Measurements from ENCODE around the gene SLC2A10. TPM values are rescaled to one million over a fixed set of nuclear protein-coding genes. Genes with fewer than 3 reads are reported as not detected.

SLC2A10 gene
- polyA plus RNA-seq, 3 donors: not detected

DNA sequence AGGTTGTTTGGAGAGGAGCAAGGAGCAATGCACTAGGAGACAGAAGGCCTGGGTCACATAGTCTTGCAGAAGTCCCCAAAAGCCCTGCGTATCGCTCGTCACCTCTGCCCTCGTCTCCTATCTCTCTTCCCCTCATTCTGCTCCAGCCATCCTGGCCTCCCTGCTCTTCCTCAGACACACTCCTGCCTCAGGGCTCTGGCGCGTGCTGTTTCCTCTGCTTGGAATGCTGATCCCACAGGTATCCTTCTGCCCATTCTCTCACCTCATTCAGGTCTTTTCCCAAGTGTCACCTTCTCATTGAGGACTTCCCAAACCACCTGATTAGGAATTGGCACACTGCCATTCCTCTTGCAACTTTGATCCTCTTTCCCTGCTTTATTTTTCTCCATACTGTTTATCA, 9.0 kb upstream of the SLC2A10 start:
- H3K4me3 ChIP-seq (replicated peaks in 1 of 3; ENCODE audit: low read depth in 2 of 3, low read length in 3 of 3): no peak overlapping the region
- peaks cover 6% of the 10 kb centered on the region for H3K4me1 Mint-ChIP-seq
- H3K4me3 Mint-ChIP-seq: peak overlapping the region in 1 of 2 donors; percentile 11
- intact Hi-C loops (cut with micrococcal nuclease): no loop called here
- no peak overlapping the region for H3K4me2 ChIP-seq (replicated peaks; ENCODE audit: extremely low read depth, low read length, poor library complexity, severe bottlenecking)
- no peak for DNase-seq
- no peaks in the 10 kb centered on the region for H3K36me3 ChIP-seq (replicated peaks in 1 of 2; ENCODE audit: control insufficient read depth in 1 of 2, insufficient read depth in 2 of 2, low read length in 2 of 2)
- H3K27ac ChIP-seq (ENCODE audit: low read depth in 1 of 2, low read length in 2 of 2): no peak overlapping the region
- no peak overlapping the region for H3K27ac Mint-ChIP-seq
- peaks cover 0 to 4% (median 3%) of the 10 kb centered on the region in 7 donors for H3K9me3 Mint-ChIP-seq
- no peak overlapping the region for H2AFZ ChIP-seq (ENCODE audit: insufficient read depth, low read depth, low read length, poor library complexity, severe bottlenecking)
- WGBS (ENCODE audit: insufficient coverage): 98% methylated on average over 6 of the region's 6 CpGs
- no peaks in the 10 kb centered on the region for H3K79me2 ChIP-seq (ENCODE audit: insufficient read depth, low read length)
- H3K36me3 Mint-ChIP-seq: no peaks in the 10 kb centered on the region
- H3K27me3 Mint-ChIP-seq (ENCODE audit: low read depth in 3 of 3): peaks cover 0 to 3% (median 1%) of the 10 kb centered on the region in 3 donors
- no peaks in the 10 kb centered on the region for H3K4me1 ChIP-seq (ENCODE audit: control insufficient read depth in 1 of 2, insufficient read depth in 2 of 2, low read length in 2 of 2)
- H3K9me3 ChIP-seq (replicated peaks in 1 of 2; ENCODE audit: control insufficient read depth in 1 of 2, insufficient read depth in 1 of 2, low read length in 2 of 2): no peaks in the 10 kb centered on the region
- H4K20me1 ChIP-seq (ENCODE audit: insufficient read depth, low read length): no peaks in the 10 kb centered on the region
- no peaks in the 10 kb centered on the region for H3K27me3 ChIP-seq (ENCODE audit: control insufficient read depth in 2 of 2, insufficient read depth in 2 of 2, low read length in 2 of 2)
- no peak overlapping the region for H3K9ac ChIP-seq (ENCODE audit: insufficient read depth, low read length, poor library complexity, severe bottlenecking)
- TF ChIP-seq, protein P1, sequence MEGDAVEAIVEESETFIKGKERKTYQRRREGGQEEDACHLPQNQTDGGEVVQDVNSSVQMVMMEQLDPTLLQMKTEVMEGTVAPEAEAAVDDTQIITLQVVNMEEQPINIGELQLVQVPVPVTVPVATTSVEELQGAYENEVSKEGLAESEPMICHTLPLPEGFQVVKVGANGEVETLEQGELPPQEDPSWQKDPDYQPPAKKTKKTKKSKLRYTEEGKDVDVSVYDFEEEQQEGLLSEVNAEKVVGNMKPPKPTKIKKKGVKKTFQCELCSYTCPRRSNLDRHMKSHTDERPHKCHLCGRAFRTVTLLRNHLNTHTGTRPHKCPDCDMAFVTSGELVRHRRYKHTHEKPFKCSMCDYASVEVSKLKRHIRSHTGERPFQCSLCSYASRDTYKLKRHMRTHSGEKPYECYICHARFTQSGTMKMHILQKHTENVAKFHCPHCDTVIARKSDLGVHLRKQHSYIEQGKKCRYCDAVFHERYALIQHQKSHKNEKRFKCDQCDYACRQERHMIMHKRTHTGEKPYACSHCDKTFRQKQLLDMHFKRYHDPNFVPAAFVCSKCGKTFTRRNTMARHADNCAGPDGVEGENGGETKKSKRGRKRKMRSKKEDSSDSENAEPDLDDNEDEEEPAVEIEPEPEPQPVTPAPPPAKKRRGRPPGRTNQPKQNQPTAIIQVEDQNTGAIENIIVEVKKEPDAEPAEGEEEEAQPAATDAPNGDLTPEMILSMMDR (IDR thresholded peaks at IDR 0.05): no peak

DNA sequence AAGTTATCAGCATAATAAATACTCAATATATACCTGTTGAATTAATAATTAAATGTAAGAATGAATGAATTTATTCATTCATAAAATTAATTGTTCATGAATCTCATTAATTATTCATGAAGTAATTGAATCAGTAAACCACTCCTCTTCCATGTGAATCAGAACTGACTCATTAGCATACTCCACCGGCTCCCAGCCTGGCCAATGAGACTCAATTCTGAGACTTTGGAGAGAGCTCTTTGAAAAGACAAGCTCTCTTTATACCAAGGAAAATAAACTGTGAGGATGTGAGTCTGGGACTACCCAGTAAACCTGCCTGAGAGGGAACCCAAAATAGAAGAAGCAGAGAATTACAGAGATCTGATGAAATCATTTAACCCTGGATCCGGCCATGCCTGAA, 8.4 kb upstream of the SLC2A10 start:
- Histone ChIP-seq H3K9ac (ENCODE audit: insufficient read depth, low read length, poor library complexity, severe bottlenecking) (no peak overlapping the region), H3K4me3 (replicated peaks in 1 of 3; ENCODE audit: low read depth in 2 of 3, low read length in 3 of 3) (no peak overlapping the region), H3K36me3 (replicated peaks in 1 of 2; ENCODE audit: control insufficient read depth in 1 of 2, insufficient read depth in 2 of 2, low read length in 2 of 2) (no peaks in the 10 kb centered on the region), H2AFZ (ENCODE audit: insufficient read depth, low read depth, low read length, poor library complexity, severe bottlenecking) (no peak overlapping the region), H3K4me1 (ENCODE audit: control insufficient read depth in 1 of 2, insufficient read depth in 2 of 2, low read length in 2 of 2) (no peaks in the 10 kb centered on the region), H3K9me3 (replicated peaks in 1 of 2; ENCODE audit: control insufficient read depth in 1 of 2, insufficient read depth in 1 of 2, low read length in 2 of 2) (peaks cover 0 to 1% of the 10 kb centered on the region in 2 donors), H3K27me3 (ENCODE audit: control insufficient read depth in 2 of 2, insufficient read depth in 2 of 2, low read length in 2 of 2) (no peaks in the 10 kb centered on the region), H4K20me1 (ENCODE audit: insufficient read depth, low read length) (no peaks in the 10 kb centered on the region), H3K27ac (ENCODE audit: low read depth in 1 of 2, low read length in 2 of 2) (no peak overlapping the region), H3K4me2 (replicated peaks; ENCODE audit: extremely low read depth, low read length, poor library complexity, severe bottlenecking) (no peak overlapping the region), H3K79me2 (ENCODE audit: insufficient read depth, low read length) (no peaks in the 10 kb centered on the region)
- TF ChIP-seq, protein P1 (IDR thresholded peaks at IDR 0.05): no peak
- intact Hi-C loops (cut with micrococcal nuclease): no loop called here
- H3K27ac Mint-ChIP-seq: no peak overlapping the region
- no peaks in the 10 kb centered on the region for H3K36me3 Mint-ChIP-seq
- DNase-seq: no peak
- H3K9me3 Mint-ChIP-seq: peaks cover 0 to 5% (median 3%) of the 10 kb centered on the region in 7 donors
- no peak overlapping the region for H3K4me3 Mint-ChIP-seq
- H3K4me1 Mint-ChIP-seq: peaks cover under 1% of the 10 kb centered on the region
- H3K27me3 Mint-ChIP-seq (ENCODE audit: low read depth in 3 of 3): peaks cover 0 to 3% (median 2%) of the 10 kb centered on the region in 3 donors
- WGBS (ENCODE audit: insufficient coverage): no CpG with 5 or more reads among the region's 2 CpGs

Data from CD14-positive monocyte (primary cell).